Measurements from ENCODE around the gene ST8SIA6.

ST8SIA6 gene

DNA sequence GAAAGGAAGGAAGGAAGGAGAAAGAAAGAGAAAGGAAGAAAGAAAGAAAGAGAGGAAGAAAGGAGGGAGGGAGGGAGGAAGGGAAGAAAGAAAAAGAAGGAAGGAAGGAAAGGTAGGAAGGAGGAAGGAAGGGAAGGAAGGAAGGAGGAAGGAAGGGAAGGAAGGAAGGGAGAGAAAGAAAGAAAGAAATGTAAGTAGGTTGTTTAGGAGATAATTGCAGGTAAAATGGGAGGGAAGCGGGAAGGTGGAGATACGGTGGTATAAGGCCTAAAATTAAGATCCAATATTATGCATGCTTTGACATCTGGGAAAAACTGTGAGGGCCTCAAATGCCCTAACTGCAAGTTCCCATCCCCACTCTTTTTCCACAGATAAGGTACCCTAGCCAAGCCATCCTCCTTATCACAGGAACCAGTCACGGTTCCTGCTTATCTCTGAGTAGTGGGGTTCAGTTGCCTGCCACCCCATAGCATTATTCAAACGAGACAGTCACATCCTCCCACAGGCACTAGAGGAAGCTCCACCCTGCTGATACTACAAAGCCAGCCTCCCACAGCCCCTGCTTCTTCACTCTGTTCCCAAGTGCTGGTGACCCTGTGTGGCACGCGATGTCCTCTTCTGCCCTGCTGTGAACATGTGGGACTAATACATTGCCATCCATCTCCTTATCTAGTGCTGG lies 28.7 kb downstream of the ST8SIA6 start:
- TF ChIP-seq, protein P1, sequence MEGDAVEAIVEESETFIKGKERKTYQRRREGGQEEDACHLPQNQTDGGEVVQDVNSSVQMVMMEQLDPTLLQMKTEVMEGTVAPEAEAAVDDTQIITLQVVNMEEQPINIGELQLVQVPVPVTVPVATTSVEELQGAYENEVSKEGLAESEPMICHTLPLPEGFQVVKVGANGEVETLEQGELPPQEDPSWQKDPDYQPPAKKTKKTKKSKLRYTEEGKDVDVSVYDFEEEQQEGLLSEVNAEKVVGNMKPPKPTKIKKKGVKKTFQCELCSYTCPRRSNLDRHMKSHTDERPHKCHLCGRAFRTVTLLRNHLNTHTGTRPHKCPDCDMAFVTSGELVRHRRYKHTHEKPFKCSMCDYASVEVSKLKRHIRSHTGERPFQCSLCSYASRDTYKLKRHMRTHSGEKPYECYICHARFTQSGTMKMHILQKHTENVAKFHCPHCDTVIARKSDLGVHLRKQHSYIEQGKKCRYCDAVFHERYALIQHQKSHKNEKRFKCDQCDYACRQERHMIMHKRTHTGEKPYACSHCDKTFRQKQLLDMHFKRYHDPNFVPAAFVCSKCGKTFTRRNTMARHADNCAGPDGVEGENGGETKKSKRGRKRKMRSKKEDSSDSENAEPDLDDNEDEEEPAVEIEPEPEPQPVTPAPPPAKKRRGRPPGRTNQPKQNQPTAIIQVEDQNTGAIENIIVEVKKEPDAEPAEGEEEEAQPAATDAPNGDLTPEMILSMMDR (IDR thresholded peaks at IDR 0.05; ENCODE audit: extremely low read depth, missing control alignments), result no peak
- no peak for DNase-seq (ENCODE audit: low spot score)

DNA sequence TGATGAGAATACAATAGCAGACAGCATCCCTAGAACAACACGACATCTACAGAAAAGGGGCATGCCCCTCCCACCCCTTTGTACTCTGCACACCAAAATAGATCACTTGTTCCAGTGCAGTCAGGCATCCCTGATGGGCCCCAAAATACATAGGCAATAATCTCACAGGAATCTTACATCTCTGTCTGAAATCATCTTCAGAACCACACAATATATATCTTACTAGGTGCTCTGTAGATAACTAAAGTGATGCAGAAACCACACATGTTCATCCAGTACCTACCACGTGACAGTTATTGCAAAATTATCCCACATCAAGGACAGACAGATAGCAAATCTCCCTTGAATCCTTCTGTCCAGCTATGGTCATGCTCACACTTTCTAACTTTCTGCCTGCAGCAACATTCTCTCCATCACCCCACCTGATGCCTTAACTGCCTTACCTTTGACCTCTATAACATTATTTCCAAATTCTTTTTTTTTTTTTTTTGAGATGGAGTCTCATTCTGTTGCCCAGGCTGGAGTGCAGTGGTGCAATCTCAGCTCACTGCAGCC lies 30.7 kb downstream of the ST8SIA6 start:
- DNase-seq (ENCODE audit: low spot score), result no peak
- TF ChIP-seq, protein P1 (IDR thresholded peaks at IDR 0.05; ENCODE audit: extremely low read depth, missing control alignments), result no peak

DNA sequence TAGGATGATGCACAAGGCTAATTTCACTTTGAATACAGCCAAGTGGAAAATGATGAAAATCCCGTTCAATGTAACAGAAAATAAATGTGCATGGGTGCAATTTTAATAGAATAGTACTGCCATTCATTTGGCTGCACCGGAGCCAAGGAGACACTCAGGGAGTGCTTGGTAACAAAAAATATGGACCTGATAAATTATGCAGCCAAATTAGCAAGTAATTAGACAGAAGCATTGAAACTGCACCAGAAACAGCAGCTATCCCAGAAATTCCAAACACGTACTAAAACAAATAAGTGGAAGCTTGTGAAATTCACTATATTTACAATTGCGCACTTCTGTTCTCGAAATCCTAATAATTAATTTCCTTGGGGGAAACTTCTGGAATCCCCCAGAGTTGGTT lies 31.5 kb downstream of the ST8SIA6 start:
- DNase-seq (ENCODE audit: low spot score), result no peak

DNA sequence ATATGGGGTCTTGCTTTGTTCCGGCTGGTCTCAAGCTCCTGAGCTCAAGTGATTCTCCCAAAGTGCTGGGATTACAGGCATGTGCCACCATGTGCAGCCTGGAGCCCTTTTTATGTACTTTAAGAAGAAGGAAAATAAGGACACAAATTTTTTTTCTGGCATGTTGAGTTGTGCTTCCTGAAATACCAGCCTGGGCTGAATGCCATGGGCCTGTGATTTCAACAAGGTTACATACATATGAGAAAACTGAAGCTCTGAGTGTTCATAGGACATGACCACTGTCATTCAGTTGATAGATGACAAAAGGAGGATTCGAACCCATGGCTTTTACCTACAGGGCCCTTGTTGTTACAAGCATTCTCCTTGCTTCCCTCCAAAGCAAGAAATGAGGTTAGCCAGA lies 36.1 kb downstream of the ST8SIA6 start:
- TF ChIP-seq, protein P1 (IDR thresholded peaks at IDR 0.05; ENCODE audit: extremely low read depth, missing control alignments), result no peak
- DNase-seq (ENCODE audit: low spot score), result no peak

More for the DNA sequence above, 31.5 kb downstream of the ST8SIA6 start:
- TF ChIP-seq, protein P1 (IDR thresholded peaks at IDR 0.05; ENCODE audit: extremely low read depth, missing control alignments), result no peak

DNA sequence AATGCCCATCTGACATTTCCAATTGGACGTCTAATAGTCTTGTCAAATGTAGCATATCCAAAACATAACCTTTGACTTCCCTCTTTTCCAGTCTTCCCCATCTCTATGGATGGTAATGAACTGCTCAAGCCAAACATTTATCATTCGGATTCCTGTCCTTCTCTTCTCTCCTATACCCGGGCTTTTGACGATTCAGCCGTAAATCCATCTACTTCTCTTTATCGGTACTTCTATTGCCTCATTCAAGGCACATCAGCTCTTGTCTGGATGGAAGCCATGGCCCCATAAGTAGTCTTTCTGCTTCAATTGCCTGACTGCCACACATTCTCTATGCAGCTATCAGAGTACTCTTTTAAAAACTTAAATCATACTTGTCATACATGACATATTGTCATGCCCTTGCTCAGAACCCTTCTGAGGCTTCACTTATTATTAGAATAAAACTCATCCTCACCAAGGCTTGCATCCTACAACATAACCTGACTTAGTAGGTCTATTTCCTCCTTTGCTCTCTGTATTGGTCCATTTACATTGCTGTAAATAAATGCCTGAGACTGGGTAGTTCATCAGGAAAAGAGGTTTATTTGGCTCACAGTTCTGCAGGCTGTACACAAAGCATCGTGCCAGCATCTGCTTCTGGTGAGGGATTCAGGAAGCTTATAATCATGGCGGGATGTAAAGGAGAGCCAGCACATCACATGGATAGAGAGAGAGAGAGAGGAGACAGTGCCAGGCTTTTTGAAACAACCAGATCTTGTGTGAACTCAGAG lies 37.8 kb downstream of the ST8SIA6 start:
- TF ChIP-seq, protein P1 (IDR thresholded peaks at IDR 0.05; ENCODE audit: extremely low read depth, missing control alignments), result no peak
- no peak for DNase-seq (ENCODE audit: low spot score)

DNA sequence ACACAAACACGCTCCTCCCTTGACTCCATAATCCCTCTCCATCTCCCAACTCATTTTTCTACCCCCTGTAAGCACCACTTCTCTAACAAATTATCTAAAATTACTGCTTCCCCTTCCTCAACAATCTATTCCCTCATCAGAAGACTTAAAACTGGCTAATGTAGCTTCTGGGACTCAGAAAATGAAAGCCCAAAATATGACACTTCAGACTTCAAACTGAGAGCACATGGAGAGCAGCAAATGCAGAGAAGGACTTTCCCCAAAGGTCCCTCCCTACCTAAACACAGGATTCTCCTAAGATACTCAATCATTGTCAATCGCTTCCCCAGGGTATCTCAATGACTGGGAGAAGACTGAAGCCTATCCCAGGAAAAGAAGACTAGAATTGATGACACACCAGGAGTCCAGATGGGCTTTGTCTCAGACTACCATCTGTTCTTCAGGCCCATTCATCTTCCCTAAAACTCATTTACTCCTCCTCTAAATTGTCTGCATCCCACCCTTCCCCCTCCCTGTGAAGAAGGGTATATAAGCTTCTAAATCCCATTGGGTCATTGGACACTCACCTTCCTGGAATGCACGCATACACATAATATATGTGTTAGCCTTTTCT lies 39.2 kb downstream of the ST8SIA6 start:
- TF ChIP-seq, protein P1 (IDR thresholded peaks at IDR 0.05; ENCODE audit: extremely low read depth, missing control alignments), result no peak
- DNase-seq (ENCODE audit: low spot score), result no peak

DNA sequence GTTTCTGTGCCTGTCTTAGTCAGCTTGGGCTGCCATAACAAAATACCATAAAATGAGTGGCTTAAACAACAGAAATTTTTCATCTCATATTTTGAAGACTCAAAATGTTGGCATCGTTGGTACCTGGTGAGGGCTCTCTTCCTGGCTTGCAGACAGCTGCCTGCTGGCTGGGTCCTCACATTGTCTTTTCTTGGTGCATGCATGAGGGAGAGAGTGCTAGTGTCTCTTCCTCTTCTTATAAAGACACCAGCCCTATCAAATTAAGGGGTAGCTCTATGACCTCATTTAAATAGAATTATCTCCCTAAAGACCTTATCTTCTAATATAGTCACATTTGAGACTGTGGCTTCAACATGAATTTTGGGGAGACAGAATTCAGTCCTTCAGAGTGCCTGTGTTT lies 39.9 kb downstream of the ST8SIA6 start:
- TF ChIP-seq, protein P1 (IDR thresholded peaks at IDR 0.05; ENCODE audit: extremely low read depth, missing control alignments), result no peak
- DNase-seq (ENCODE audit: low spot score), result no peak
